DOHH2 (cell line): ENCODE results near the gene PPP1R7.

Experiments used
- EZH2phosphoT487 ChIP-seq: fragments of 200-600 bp; sonication (generic); IDR thresholded peaks from 2 replicates; pipeline ENCODE4 v1.6.1; 2017; ENCODE audit warnings: borderline replicate concordance, mild to moderate bottlenecking, antibody characterized with exemption, low read length, moderate library complexity, mixed read lengths
- TF ChIP-seq, protein P1 (sequence below): fragments of 200-600 bp; sonication (generic); IDR thresholded peaks from one replicate; pipeline ENCODE4 v1.5.1; 2014; ENCODE audit warnings: antibody characterized with exemption, mild to moderate bottlenecking, low read depth, low read length; ENCODE audit not compliant: poor library complexity, severe bottlenecking

DNA sequence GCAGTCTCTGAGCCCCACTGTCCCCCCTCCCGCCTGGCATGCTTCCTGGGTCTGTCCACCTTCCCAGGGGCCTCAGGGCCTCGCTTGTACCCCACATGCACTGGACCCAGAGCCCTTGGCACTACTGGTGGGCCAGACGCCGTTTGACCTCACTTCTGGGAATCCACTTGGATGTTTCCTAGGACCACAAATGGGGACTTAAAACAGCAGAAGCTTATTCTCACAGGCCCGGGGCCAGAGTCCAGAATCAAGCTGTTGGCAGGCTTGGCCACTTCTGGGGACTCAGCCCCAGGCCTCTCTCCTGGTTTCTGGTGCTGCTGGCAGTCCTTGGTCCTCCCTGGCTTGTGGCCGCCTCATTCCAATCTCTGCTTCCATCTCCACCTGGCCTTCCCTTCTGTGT, 57.8 kb downstream of the PPP1R7 start:
- TF ChIP-seq, protein P1, sequence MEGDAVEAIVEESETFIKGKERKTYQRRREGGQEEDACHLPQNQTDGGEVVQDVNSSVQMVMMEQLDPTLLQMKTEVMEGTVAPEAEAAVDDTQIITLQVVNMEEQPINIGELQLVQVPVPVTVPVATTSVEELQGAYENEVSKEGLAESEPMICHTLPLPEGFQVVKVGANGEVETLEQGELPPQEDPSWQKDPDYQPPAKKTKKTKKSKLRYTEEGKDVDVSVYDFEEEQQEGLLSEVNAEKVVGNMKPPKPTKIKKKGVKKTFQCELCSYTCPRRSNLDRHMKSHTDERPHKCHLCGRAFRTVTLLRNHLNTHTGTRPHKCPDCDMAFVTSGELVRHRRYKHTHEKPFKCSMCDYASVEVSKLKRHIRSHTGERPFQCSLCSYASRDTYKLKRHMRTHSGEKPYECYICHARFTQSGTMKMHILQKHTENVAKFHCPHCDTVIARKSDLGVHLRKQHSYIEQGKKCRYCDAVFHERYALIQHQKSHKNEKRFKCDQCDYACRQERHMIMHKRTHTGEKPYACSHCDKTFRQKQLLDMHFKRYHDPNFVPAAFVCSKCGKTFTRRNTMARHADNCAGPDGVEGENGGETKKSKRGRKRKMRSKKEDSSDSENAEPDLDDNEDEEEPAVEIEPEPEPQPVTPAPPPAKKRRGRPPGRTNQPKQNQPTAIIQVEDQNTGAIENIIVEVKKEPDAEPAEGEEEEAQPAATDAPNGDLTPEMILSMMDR: no peak
- TF ChIP-seq EZH2phosphoT487: no peak
